ENCODE data around the gene EEF1AKMT1.
"Not testable (repeated sequence)": the region's sequence is repeated elsewhere in the genome, so short reads cannot be mapped to it uniquely, and the experiment has no call there.

EEF1AKMT1 gene

DNA sequence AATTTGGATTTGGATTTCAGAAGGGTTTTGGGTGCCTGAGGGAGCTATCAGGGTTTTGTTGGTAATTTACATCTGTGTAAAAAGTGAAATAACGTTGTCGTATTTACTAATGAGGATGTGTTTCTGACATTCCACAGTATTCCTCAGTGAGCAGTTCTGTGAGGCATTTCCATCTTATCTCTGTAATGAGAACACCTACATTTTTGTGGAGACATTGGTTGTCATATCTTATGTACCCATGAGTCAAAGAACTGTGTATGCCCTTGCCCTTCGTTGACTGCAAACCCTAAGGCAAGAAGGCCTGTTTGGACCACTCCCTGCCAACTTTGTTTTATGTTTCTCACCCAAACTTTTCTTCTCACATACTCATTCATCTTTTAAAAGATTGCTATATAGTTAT is 84.5 kb downstream of the EEF1AKMT1 start:
- TF ChIP-seq, protein P1, sequence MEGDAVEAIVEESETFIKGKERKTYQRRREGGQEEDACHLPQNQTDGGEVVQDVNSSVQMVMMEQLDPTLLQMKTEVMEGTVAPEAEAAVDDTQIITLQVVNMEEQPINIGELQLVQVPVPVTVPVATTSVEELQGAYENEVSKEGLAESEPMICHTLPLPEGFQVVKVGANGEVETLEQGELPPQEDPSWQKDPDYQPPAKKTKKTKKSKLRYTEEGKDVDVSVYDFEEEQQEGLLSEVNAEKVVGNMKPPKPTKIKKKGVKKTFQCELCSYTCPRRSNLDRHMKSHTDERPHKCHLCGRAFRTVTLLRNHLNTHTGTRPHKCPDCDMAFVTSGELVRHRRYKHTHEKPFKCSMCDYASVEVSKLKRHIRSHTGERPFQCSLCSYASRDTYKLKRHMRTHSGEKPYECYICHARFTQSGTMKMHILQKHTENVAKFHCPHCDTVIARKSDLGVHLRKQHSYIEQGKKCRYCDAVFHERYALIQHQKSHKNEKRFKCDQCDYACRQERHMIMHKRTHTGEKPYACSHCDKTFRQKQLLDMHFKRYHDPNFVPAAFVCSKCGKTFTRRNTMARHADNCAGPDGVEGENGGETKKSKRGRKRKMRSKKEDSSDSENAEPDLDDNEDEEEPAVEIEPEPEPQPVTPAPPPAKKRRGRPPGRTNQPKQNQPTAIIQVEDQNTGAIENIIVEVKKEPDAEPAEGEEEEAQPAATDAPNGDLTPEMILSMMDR (conservative IDR thresholded peaks at IDR 0.05), result no peak
- H3K27ac ChIP-seq, result no peak overlapping the region

DNA sequence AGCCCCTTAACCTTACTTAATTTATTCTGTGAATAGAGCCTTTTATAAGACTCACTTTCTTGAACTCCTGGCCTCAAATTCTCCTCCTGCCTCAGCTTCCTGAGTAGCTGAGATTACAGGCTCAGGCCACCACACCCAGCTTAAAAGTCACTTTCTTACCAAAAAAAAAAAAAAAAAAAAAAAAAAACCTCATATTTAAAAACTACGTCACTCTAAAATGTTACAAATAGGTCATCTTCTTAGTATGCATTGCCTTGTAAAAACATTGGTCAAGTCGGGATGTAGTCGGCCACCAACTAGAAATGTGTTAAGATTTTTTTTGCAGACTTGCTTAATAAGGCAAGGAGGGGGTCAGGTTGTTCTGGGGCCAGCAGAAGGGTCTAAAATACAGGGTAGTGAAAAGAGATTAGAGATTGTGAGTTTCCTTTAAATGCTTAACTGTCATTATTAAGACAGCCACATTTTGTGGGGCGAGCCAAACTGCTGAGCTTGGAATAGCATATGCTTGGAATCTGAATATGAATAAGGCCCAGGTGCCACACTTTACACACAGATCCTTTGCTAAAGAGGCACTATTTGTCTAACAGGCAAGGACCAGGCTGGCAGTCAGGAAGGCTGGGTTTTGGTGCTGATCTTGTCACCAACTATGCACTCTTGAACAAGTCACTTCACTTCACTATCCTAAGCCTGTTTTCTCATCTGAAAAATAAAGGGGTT is 86.7 kb downstream of the EEF1AKMT1 start:
- H3K27ac ChIP-seq, result no peak overlapping the region
- TF ChIP-seq, protein P1 (conservative IDR thresholded peaks at IDR 0.05), result no peak

DNA sequence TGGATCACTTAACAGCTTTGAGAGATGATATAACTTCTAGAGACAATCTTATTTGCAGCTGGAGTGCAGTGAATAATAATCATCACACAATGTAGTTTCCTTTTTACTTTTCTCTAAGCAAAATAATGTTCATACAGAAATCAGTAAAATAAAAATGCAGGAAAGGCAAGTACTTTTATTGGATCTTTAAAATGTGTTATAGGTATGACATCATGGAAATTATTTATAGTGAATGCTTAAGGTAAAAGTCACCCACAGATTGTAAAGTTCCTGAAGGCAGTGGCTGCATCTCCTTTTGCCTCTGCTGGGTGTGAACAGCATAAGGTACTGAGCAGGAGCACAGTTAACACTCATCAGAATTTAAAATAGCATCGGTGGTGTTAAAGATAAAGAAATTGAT is 87.6 kb downstream of the EEF1AKMT1 start:
- TF ChIP-seq, protein P1 (conservative IDR thresholded peaks at IDR 0.05), result no peak
- H3K27ac ChIP-seq, result peak overlapping the region; percentile 73

DNA sequence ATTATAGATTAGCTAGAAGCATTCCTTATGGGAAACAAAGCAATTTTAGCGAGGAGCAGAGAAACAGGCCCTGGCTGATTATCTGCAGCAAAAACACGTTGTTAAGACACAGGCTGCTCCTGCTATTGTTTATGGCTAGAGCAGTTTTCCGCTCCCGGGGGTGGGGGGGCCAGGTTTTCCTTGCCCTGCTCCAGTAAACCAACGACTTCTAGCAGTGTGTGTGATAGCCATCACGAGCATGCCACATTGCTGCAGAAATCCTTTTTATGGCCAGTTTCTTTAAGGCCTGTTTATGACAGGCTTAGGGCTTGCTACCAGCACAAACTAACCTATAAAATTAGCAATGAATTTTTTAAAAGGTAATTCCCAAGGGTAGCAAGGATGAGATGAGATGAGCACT is 88.7 kb downstream of the EEF1AKMT1 start:
- TF ChIP-seq, protein P1 (conservative IDR thresholded peaks at IDR 0.05), result no peak
- H3K27ac ChIP-seq, result peak overlapping the region; percentile 73

DNA sequence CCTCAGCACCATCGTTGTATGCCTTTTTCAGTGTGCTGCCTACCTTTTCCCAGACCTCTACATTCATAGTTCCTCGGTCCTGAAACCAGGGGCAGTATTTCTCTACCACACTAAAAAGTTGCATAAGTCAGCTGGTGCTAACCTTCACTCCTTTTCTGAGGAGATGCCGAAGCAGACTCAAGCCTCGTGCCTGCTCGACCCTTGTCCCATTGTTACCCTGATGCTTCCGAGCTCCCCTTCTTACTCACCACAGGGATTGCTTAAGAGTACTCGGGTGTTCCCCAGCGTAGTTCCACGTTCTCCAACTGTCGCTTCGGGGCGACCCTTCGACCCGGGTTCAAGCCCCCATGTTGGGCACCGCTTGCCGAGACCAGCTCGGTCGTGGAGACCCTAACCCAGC is 89.2 kb downstream of the EEF1AKMT1 start:
- H3K27ac ChIP-seq, result peak overlapping the region; percentile 73
- TF ChIP-seq, protein P1 (conservative IDR thresholded peaks at IDR 0.05), result no peak

DNA sequence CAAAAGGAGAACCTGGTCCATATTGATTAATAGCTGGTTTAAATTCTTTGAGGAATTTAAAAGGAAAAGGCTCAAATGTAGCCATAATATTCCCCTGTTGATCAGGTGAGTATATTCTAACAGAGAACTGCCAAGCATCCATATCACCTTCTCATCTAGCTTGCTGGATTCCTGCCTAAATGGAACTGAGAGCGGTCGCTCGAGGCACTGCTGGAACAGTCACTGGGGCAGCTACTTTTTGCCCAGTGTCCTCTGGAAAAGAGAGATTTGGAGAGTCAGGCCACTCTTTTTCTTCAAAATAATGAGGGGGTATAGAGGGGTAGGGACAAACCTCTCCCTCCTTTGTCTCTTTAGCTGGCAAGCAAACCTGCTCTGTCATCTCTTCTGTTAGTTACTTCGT is 89.7 kb downstream of the EEF1AKMT1 start:
- TF ChIP-seq, protein P1 (conservative IDR thresholded peaks at IDR 0.05), result no peak
- peak overlapping the region; percentile 73 for H3K27ac ChIP-seq

DNA sequence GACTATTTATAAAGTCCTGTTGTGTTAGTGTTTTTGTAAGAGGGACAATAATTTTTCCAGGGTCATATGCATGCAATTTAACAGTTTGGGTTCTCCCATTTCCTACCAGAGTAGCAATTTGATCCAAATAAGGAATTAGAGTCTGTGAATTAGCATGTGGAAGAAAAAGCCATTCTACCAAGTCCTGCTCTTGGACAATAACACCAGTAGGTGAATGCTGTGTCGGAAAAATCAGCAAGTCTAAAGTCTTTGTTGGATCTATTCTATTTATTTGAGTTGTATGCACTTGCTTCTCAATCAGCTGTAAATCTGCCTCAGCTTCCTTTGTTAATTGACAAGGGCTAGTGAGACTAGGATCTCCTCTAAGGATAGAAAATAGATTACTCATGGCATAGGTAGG is 91.7 kb downstream of the EEF1AKMT1 start:
- TF ChIP-seq, protein P1 (conservative IDR thresholded peaks at IDR 0.05), result no peak

DNA sequence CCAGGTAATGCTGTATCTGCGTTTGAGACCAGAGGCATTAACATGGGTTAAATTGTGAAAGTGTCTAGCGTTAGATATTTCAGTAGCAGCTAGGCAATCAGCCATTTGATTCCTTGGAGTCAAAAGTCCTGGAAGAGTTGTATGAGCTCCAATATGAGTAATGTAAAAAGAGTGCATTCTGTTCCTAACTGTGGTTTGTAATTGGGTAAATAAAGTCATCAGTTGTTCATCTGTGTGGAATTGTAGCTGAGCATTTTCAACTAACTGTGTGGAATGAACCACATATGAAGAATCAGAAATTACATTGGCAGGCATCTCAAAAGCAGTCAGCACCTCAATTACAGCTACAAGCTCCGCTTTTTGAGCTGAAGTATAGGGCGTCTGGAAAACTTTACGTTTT is 92.3 kb downstream of the EEF1AKMT1 start:
- not testable (repeated sequence) for H3K27ac ChIP-seq

More for the DNA sequence above, 91.7 kb downstream of the EEF1AKMT1 start:
- no peak overlapping the region for H3K27ac ChIP-seq
